A549 (cell line): ENCODE measurements around the gene DYNLT4. TPM values are rescaled to one million over a fixed set of nuclear protein-coding genes. Genes with fewer than 3 reads are reported as not detected.
A peak's percentile ranks its signal among the peaks of the same experiment; 100 is the strongest.
"Not testable (repeated sequence)": the region's sequence is repeated elsewhere in the genome, so short reads cannot be mapped to it uniquely, and the experiment has no call there.

Experiments used
- ATAC-seq, 2 experiments: fragments of 200-7000 bp in 1 of 2; fragments of >200 bp in 1 of 2; cut with Nextera tagmentation in 1 of 2; cut with Tn5 transposase in 1 of 2; 3 replicates each; pipeline versions ENCODE4 v1.8.0 to v1.9.1; 2018 to 2020; ENCODE audit warnings: mild to moderate bottlenecking in 1 of 2, moderate library complexity in 1 of 2
- CTCF ChIA-PET: fragments of 300-600 bp; sonication (Branson Sonifier 250); formaldehyde crosslinking; extraction: SDS; loops from one replicate; lab custom pipeline; 2021; ENCODE audit warnings: antibody characterized with exemption, inconsistent platforms; lab: Yijun Ruan, JAX
- POLR2A ChIA-PET: fragments of 350-600 bp; formaldehyde crosslinking; extraction: SDS; loops from one replicate; lab custom pipeline; 2021; ENCODE audit warnings: antibody characterized with exemption, inconsistent platforms; lab: Yijun Ruan, JAX
- DNase-seq, 2 experiments: peaks; one replicate each; pipeline versions ENCODE4 v3.0.0 to v3.0.0-alpha.2; 2011 to 2016; ENCODE audit warnings: low read depth in 1 of 2, low spot score in 1 of 2
- FAIRE-seq: peaks from 2 replicates; lab custom pipeline; 2011; peaks lifted over from hg19 to GRCh38; lab: Jason Lieb, UNC
- H3K27ac ChIP-seq, 2 experiments: fragments of >200 bp; sonication (Bioruptor Twin); formaldehyde crosslinking; 3 replicates each; pipeline ENCODE4 v1.5.1; 2016 to 2017
- H3K4me1 ChIP-seq: fragments of >200 bp; sonication (Bioruptor Twin); formaldehyde crosslinking; 3 replicates; pipeline ENCODE4 v1.6.1; 2016
- H3K4me2 ChIP-seq: fragments of >200 bp; sonication (Bioruptor Twin); formaldehyde crosslinking; 3 replicates; pipeline ENCODE4 v1.6.1; 2016
- H3K4me3 ChIP-seq: fragments of >200 bp; sonication (Bioruptor Twin); formaldehyde crosslinking; 3 replicates; pipeline ENCODE4 v1.5.1; 2016
- H3K9me3 ChIP-seq: fragments of >200 bp; sonication (Bioruptor Twin); formaldehyde crosslinking; 3 replicates; pipeline ENCODE4 v1.6.1; 2016
- CEBPB ChIP-seq, 2 experiments: fragments of >200 bp in 1 of 2; sonication (Bioruptor Twin) in 1 of 2; formaldehyde crosslinking in 1 of 2; IDR thresholded peaks; 2 replicates each; pipeline ENCODE4 v1.6.1; 2012 to 2016
- ESRRA ChIP-seq: fragments of 150-350 bp; IDR thresholded peaks from 2 replicates; pipeline ENCODE4 v1.6.1; 2014; ENCODE audit warnings: mild to moderate bottlenecking, low read length, borderline replicate concordance
- FOXS1 ChIP-seq: fragments of 250-450 bp; sonication (Bioruptor Pico); IDR thresholded peaks from 2 replicates; pipeline ENCODE4 v1.5.0; 2020; ENCODE audit warnings: mild to moderate bottlenecking, moderate library complexity
- GATA3 ChIP-seq: IDR thresholded peaks from 2 replicates; pipeline ENCODE4 v1.6.1; 2012; ENCODE audit warnings: borderline replicate concordance
- HOXA7 ChIP-seq: fragments of 250-450 bp; sonication (Bioruptor Pico); IDR thresholded peaks from 2 replicates; pipeline ENCODE4 v1.5.0; 2020; ENCODE audit warnings: mild to moderate bottlenecking, moderate library complexity
- JUN ChIP-seq, 2 experiments: fragments of >200 bp; sonication (Bioruptor Twin); formaldehyde crosslinking; IDR thresholded peaks; 2 replicates in 1 of 2; 3 replicates in 1 of 2; pipeline ENCODE4 v1.6.1; 2016 to 2017
- JUNB ChIP-seq: fragments of >200 bp; sonication (Bioruptor Twin); formaldehyde crosslinking; IDR thresholded peaks from 2 replicates; pipeline ENCODE4 v1.6.1; 2016
- KDM1A ChIP-seq: fragments of 200-600 bp; sonication (generic); IDR thresholded peaks from 2 replicates; pipeline ENCODE4 v1.6.1; 2016; ENCODE audit warnings: low read depth, mild to moderate bottlenecking
- KDM5A ChIP-seq: fragments of 200-600 bp; sonication (generic); IDR thresholded peaks from 2 replicates; pipeline ENCODE4 v1.6.1; 2016; ENCODE audit warnings: antibody characterized with exemption, mild to moderate bottlenecking
- MAFK ChIP-seq: fragments of 450-650 bp; IDR thresholded peaks from 2 replicates; pipeline ENCODE4 v1.6.1; 2014; ENCODE audit not compliant: partially characterized antibody
- NFE2L2 ChIP-seq: fragments of 150-350 bp; conservative IDR thresholded peaks from 2 replicates; pipeline ENCODE4 v1.6.1; 2014; ENCODE audit warnings: low read length
- RAD21 ChIP-seq, 2 experiments: fragments of >200 bp in 1 of 2; sonication (Bioruptor Twin) in 1 of 2; formaldehyde crosslinking in 1 of 2; IDR thresholded peaks in 1 of 2; conservative IDR thresholded peaks in 1 of 2; 2 replicates in 1 of 2; 3 replicates in 1 of 2; pipeline ENCODE4 v1.6.1; 2012 to 2018; ENCODE audit warnings: inconsistent platforms in 1 of 2
- RFX5 ChIP-seq: fragments of 450-650 bp; IDR thresholded peaks from 2 replicates; pipeline ENCODE4 v1.7.1; 2014; ENCODE audit warnings: antibody characterized with exemption, mild to moderate bottlenecking, moderate library complexity
- TFCP2L1 ChIP-seq: fragments of 250-450 bp; sonication (Bioruptor Pico); IDR thresholded peaks from 2 replicates; pipeline ENCODE4 v1.5.0; 2021; ENCODE audit warnings: mild to moderate bottlenecking
- TP53 ChIP-seq: fragments of 250-450 bp; sonication (Bioruptor Pico); IDR thresholded peaks from 2 replicates; pipeline ENCODE4 v1.5.0; 2021; ENCODE audit warnings: mild to moderate bottlenecking, moderate library complexity
- ZNF302 ChIP-seq: fragments of 250-450 bp; sonication (Bioruptor Pico); IDR thresholded peaks from 2 replicates; pipeline ENCODE4 v1.9.0; 2021; ENCODE audit warnings: inconsistent platforms, mild to moderate bottlenecking, moderate library complexity
- WGBS: methylation state at CpG from one replicate; pipeline ENCODE4 v1.1.6; 2017; ENCODE audit errors: missing lambda C conversion rate; 5-methylcytosine and 5-hydroxymethylcytosine counted together
- polyA plus RNA-seq, 4 experiments: library from polyadenylated mRNA; depleted of rRNA in 3 of 4; stranded (reverse); fragments of >200 nt; fragmentation: RNase III in 1 of 4; extraction: RNeasy Plus Mini Kit Qiagen cat#74134 plus additional on column Dnase treatment in 1 of 4; gene quantifications; 2 replicates in 3 of 4; 3 replicates in 1 of 4; pipeline ENCODE4 v1.2.3, GENCODE V29; 2011 to 2017
- TF ChIP-seq, protein P1 (sequence below): fragments of 450-650 bp; IDR thresholded peaks from 2 replicates; pipeline ENCODE4 v1.6.1; 2014; ENCODE audit warnings: antibody characterized with exemption
- TF ChIP-seq, protein P2 (sequence below): IDR thresholded peaks from 2 replicates; pipeline ENCODE4 v1.6.1; 2012; ENCODE audit warnings: low read depth, borderline replicate concordance
- TF ChIP-seq, protein P3 (sequence below): fragments of 200-600 bp; sonication (generic); IDR thresholded peaks from 2 replicates; pipeline ENCODE4 v1.6.1; 2016; ENCODE audit warnings: antibody characterized with exemption, mild to moderate bottlenecking, moderate library complexity

Gene DYNLT4
- polyA plus RNA-seq, 2 of the 4 experiments (the other 2 are of a cell fraction): 0.12 to 0.21 TPM

DNA sequence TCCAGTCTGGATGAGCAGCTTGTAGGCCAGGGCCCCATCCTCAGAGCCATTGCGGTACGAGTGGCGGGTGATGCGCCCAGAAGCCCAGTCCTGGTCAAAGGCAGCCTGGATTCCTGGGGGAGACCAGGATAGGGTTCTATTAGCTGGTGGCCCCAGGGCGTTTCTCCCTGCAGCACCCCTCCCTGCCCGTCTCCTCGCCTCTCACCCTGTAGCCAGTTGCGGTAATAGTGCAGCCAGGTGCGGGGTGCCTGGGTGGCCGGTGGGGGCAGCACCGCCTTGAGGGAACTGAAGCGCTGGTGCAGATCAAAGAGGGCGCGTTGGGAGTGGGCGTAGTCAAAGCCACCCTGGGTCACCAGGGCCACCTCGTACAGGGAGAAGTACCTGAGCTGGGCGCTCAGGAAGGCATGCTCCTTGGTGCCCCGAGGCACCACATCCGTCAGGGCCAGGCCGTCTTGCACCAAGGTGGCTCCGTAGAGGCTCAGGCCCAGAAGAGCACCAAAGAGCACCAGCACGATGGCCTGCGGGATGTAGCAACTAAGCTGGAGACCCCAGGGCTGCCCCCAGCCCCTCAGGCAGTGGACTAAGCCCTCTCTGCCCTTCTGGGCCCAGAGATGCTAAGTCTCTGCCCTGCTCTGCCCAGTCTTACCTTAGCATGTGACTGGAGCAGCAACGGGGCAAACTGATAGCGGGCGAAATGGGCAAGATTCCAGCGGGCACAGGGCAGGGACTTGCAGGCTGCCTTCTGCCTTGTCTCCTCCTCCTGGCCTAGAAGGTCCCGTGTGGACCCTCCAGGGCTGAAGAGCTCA lies 20.2 kb upstream of the DYNLT4 start:
- no peak for FAIRE-seq
- Histone ChIP-seq H3K27ac (no peak overlapping the region), H3K4me3 (no peak overlapping the region), H3K9me3 (no peaks in the 10 kb centered on the region), H3K4me2 (no peak overlapping the region), H3K4me1 (no peaks in the 10 kb centered on the region)
- no CpG with 5 or more reads among the region's 28 CpGs for WGBS
- ChIA-PET POLR2A (no interaction called here), CTCF (interaction anchor here (1.0 to 3.3 kb wide), 3 partner anchors 10 to 80 kb away, joined by 3 to 14 read pairs (median 3); no protein-coding TSS in a partner anchor)
- no peak for TF ChIP-seq ZNF302 (CRISPR knock-in tag)
- TF ChIP-seq HOXA7 (CRISPR knock-in tag): no peak
- no peak for TF ChIP-seq FOXS1 (CRISPR knock-in tag)
- TF ChIP-seq TFCP2L1 (CRISPR knock-in tag): no peak
- no peak for TF ChIP-seq KDM1A
- TF ChIP-seq TP53 (CRISPR knock-in tag): no peak
- TF ChIP-seq JUN (IDR thresholded peaks at IDR 0.05): no peak
- no peak for TF ChIP-seq RAD21 (conservative IDR thresholded peaks at IDR 0.05 in 1 of 2, IDR thresholded peaks at IDR 0.05 in 1 of 2)
- TF ChIP-seq, protein P1, sequence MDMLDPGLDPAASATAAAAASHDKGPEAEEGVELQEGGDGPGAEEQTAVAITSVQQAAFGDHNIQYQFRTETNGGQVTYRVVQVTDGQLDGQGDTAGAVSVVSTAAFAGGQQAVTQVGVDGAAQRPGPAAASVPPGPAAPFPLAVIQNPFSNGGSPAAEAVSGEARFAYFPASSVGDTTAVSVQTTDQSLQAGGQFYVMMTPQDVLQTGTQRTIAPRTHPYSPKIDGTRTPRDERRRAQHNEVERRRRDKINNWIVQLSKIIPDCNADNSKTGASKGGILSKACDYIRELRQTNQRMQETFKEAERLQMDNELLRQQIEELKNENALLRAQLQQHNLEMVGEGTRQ: no peak
- no peak for TF ChIP-seq ESRRA
- ATAC-seq: no peak
- no peak for DNase-seq

DNA sequence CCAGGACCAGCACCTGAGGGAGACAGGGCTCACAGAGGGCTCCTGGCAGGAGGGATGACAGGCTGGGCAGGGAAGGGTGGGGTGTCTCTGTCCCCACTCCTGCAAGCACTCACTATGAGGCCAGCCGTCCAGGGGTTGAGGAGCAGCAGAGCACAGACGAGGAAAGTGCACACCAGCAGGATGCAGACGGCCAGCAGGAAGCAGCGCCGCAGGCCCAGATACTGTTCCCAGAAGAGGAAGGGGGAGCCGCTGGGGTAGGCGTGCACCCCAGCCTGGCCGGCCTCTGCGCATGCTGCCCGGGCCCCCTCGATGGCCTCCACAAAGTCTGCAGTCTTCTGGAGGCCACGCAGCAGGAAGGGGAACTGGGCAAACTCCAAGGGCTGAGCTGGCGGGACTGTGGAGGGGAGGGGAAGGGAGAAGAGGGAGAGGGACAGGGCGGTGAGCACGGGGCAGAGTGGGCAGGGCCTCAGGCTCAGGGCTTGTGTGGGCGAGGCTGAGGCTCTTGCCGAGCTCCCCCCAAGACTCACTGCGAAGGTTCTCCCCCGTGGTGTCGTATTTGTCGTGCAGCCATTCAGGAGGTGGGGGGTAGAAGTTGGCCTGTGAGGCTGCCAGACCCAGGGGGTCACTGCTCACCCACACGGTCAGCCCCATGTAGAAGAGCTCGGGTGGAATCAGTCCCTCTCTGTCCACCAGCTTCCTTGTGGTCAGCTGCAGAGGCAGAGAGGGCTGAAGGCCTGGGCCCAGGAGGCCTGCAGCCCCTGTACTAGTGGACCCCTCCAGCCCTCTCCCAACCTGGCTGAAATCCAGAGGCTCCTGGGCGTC lies 19.4 kb upstream of the DYNLT4 start:
- Histone ChIP-seq H3K4me3 (no peak overlapping the region), H3K4me2 (no peak overlapping the region), H3K27ac (no peak overlapping the region), H3K9me3 (no peaks in the 10 kb centered on the region), H3K4me1 (no peaks in the 10 kb centered on the region)
- ChIA-PET CTCF (interaction anchor here (0.6 to 3.3 kb wide), 4 partner anchors 9 to 79 kb away, joined by 3 to 14 read pairs (median 3); no protein-coding TSS in a partner anchor), POLR2A (no interaction called here)
- no peak for TF ChIP-seq CEBPB (IDR thresholded peaks at IDR 0.05)
- TF ChIP-seq JUN (IDR thresholded peaks at IDR 0.05): no peak
- TF ChIP-seq NFE2L2: no peak
- TF ChIP-seq HOXA7 (CRISPR knock-in tag): no peak
- no peak for TF ChIP-seq TP53 (CRISPR knock-in tag)
- TF ChIP-seq JUNB: no peak
- no peak for TF ChIP-seq GATA3
- WGBS: 81% methylated on average over 7 of the region's 24 CpGs
- ATAC-seq: peak in 1 of 2 experiments; percentile 19; a peak in 2 of 6 replicates
- FAIRE-seq: no peak
- no peak for DNase-seq

DNA sequence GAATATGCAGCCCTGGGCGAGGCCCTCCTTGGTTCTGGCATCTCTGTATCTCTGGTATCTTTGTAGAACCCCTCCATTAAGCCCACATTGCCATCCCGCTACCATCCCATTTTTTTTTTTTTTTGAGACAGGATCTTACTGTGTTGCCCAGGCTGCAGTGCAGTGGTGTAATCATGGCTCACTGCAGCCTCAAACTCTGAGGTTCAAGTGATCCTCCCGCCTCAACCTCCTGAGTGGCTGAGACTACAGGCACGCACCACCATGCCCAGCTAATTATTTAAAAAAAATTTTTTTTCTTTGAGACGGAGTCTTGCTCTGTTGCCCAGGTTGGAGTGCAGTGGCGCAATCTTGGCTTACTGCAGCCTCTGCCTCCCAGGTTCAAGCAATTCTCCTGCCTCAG lies 17.2 kb upstream of the DYNLT4 start:
- H3K4me1 ChIP-seq, ATAC-seq, H3K9me3 ChIP-seq, FAIRE-seq, POLR2A ChIA-PET, H3K4me2 ChIP-seq, H3K27ac ChIP-seq, H3K4me3 ChIP-seq, DNase-seq: not testable (repeated sequence)
- 90% methylated on average over 6 of the region's 6 CpGs for WGBS
- CTCF ChIA-PET: interaction anchor here (1.5 kb wide), 1 partner anchor 31 kb away, joined by 3 read pairs; no protein-coding TSS in a partner anchor

DNA sequence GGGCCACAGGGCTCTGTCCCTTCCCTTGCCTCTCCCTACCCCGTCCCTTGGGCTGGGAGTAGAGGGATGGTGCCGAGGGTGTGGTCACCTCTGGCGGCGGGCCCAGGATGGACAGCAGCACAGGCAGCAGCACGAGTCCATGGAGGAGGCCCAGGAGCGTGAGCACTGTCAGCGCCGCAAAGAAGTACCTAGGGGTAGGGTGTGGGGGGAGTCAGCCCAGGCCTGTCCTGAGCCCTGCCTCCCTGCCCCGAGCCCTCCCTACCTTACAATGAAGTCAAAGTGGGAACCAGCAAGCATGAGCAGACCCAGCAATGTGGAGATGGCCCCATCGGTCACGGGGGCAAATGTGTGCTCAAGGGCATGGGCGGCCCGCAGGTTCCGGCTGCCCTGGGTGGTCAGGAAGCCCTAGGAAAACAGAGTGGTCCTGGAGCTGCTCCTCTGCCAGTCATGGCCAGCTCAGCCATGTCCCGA lies 15.9 kb upstream of the DYNLT4 start:
- ATAC-seq (no peak), DNase-seq (no peak), FAIRE-seq (no peak)
- H3K4me3 ChIP-seq: no peak overlapping the region
- peaks cover 3% of the 10 kb centered on the region; the same call in 1 of the 3 replicates for H3K4me1 ChIP-seq
- ChIA-PET POLR2A (interaction anchor here (1.0 to 2.3 kb wide), 3 partner anchors 23 to 481 kb away, joined by 3 to 6 read pairs (median 6); partner anchors contain the start of genes PLK3 and RNU5D-1), CTCF (interaction anchor here (0.7 to 1.5 kb wide), 2 partner anchors 13 to 15 kb away, joined by 3 read pairs; partner anchors contain the start of gene BTBD19)
- TF ChIP-seq JUN (IDR thresholded peaks at IDR 0.05) (no peak), MAFK (no peak), KDM5A (no peak), RFX5 (no peak)
- TF ChIP-seq, protein P2, sequence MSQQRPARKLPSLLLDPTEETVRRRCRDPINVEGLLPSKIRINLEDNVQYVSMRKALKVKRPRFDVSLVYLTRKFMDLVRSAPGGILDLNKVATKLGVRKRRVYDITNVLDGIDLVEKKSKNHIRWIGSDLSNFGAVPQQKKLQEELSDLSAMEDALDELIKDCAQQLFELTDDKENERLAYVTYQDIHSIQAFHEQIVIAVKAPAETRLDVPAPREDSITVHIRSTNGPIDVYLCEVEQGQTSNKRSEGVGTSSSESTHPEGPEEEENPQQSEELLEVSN: no peak
- TF ChIP-seq, protein P3, sequence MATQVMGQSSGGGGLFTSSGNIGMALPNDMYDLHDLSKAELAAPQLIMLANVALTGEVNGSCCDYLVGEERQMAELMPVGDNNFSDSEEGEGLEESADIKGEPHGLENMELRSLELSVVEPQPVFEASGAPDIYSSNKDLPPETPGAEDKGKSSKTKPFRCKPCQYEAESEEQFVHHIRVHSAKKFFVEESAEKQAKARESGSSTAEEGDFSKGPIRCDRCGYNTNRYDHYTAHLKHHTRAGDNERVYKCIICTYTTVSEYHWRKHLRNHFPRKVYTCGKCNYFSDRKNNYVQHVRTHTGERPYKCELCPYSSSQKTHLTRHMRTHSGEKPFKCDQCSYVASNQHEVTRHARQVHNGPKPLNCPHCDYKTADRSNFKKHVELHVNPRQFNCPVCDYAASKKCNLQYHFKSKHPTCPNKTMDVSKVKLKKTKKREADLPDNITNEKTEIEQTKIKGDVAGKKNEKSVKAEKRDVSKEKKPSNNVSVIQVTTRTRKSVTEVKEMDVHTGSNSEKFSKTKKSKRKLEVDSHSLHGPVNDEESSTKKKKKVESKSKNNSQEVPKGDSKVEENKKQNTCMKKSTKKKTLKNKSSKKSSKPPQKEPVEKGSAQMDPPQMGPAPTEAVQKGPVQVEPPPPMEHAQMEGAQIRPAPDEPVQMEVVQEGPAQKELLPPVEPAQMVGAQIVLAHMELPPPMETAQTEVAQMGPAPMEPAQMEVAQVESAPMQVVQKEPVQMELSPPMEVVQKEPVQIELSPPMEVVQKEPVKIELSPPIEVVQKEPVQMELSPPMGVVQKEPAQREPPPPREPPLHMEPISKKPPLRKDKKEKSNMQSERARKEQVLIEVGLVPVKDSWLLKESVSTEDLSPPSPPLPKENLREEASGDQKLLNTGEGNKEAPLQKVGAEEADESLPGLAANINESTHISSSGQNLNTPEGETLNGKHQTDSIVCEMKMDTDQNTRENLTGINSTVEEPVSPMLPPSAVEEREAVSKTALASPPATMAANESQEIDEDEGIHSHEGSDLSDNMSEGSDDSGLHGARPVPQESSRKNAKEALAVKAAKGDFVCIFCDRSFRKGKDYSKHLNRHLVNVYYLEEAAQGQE: no peak
- no peak overlapping the region for H3K27ac ChIP-seq
- no peak overlapping the region for H3K4me2 ChIP-seq
- H3K9me3 ChIP-seq: no peaks in the 10 kb centered on the region
- WGBS: 90% methylated on average over 15 of the region's 15 CpGs
